Midbrain (tissue), 1 donor: ENCODE data around the gene ANXA4.
"Not testable (repeated sequence)": the region's sequence is repeated elsewhere in the genome, so short reads cannot be mapped to it uniquely, and the experiment has no call there.

Experiments used
- DNase-seq: peaks from one replicate; lab custom pipeline; 2025; lab: John Stamatoyannopoulos, UW

Gene ANXA4

GRCh38 chr2:69754633-69755032 lies 12.7 kb downstream of the ANXA4 start:
- DNase-seq: no peak

GRCh38 chr2:69755862-69756467 lies 14.0 kb downstream of the ANXA4 start:
- DNase-seq: no peak

DNA sequence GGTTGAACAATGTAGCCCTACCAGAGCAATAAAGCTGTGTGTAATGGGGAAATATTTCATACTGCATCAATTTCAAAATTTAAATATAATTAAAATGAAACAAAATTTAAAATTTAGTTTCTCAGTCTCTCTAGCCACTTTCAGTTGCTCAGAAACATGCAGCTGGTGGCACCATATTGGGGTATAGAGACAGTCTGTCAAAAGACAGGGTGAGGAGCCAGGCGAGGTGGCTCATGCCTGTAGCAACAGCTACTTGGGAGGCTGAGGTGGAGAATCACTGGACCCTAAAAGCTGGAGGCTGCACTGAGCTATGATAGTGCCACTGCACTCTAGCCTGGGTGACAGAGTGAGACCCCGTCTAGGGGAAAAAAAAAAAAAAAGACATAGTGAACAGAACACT lies 20.1 kb downstream of the ANXA4 start:
- no peak for DNase-seq

- peak; percentile 65 for DNase-seq
These were observed 20.9 kb downstream of the ANXA4 start for GRCh38 chr2:69762513-69763494.

DNA sequence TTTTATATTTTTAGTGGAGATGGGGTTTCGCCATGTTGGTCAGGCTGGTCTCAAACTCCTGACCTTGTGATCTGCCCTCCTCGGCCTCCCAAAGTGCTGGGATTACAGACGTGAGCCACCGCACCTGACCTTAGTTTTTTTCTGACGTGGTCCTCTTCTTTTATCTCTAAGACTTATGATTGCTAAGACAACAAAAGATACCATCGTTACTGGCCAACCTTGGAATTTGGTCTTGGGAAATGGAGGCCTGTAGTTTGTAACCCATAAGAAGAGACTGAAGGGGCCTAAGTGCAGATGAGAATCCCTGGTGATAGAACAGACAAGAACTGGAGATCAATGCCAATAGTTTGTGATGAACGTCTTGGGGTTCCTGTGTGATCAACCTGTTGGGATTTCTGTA lies 21.9 kb downstream of the ANXA4 start:
- DNase-seq: not testable (repeated sequence)

DNA sequence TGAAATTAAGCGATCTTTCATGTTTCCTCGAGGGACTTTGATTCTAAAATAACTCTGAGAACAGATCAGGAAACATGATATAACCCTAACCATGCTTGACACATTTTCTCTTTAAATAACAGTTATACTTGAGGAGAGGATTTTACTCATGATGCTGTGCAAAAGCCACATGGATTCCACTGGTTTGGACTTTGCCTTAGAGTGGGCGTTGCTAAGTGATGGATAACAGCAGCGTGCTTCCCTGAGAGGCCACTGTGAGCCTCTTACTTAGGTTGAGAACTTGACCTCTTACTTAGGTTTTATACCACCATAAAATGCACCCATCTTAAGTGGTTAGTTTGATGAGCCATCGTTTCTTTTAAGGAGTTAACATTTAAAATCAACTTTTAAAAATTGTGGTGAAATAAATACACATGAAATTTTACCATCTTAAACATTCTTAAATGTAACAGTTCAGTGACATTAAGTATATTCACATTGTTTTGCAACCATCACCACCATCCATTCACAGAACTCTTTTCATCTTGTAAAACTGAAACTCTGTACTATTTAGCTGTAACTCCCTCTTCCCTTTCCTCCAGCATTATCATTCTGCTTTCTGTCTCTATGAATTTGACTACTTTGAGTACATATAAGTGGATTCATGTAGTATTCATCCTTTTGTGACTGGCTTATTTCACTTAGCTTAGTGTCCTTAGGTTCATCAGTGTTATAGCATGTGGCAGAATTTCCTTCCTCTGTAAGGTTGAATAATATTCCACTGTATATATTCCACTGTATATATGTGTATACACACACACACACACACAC lies 22.6 kb downstream of the ANXA4 start:
- no peak for DNase-seq

DNA sequence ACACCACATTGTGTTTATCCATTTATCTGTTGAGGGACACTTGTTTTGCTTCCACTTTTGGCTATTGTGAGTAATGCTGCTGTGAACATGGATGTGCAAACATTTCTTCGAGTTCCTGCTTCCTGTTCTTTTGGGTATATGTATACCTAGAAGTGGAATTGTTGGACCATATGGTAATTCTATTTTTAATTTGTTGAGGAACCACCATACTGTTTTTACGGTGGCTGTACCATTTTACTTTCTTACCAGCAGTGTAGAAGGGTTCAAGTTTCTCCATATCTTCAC lies 23.1 kb downstream of the ANXA4 start:
- no peak for DNase-seq

- no peak for DNase-seq
These were observed 24.1 kb downstream of the ANXA4 start for GRCh38 chr2:69766014-69766413.

GRCh38 chr2:69767034-69767433 lies 25.1 kb downstream of the ANXA4 start:
- DNase-seq: no peak

GRCh38 chr2:69768235-69768634 lies 26.3 kb downstream of the ANXA4 start:
- DNase-seq: no peak

DNA sequence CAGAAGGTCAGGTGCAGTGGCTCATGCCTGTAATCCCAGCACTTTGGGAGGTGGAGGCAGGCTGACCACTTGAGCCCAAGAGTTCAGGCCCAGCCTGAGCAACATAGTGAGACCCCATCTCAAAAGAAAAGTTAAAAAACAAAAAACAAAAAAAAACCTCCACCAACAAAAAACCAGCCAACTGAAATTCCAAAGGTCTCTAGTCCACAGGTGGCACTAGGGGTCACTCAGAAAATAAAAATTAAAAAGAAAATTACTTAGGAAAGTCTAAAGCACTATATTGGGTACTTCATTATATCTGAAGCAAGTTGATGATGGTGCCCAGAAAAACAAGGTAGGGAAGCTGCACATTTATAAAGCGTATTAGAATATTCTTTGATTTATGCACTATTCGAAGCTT lies 26.9 kb downstream of the ANXA4 start:
- no peak for DNase-seq

- DNase-seq: no peak
These were observed 27.3 kb downstream of the ANXA4 start for GRCh38 chr2:69769272-69769671.

DNA sequence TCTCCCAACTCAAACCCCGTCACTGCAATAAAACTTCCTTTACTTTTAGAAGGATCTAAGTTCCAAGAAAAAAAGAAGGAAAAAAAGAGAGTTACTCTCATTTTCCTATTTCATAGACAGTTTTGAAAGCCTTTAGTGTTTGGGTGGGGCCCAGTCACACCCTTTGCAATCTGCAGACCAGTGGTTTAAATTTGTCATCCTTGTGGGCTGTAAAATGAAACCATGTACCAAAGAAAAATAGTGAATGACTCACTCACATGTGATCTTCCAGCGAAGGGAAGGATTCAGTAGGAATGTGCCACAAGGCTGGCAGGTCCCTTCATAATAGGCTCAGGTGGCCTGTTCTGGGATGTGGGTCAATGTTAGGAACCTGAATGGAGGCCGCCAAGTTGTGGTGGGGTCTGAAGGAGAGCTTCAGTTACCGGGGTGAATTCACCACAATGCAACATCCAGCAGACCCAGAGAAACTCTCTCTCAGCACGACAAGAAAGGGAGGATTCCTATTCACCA lies 28.3 kb downstream of the ANXA4 start:
- DNase-seq: no peak

DNA sequence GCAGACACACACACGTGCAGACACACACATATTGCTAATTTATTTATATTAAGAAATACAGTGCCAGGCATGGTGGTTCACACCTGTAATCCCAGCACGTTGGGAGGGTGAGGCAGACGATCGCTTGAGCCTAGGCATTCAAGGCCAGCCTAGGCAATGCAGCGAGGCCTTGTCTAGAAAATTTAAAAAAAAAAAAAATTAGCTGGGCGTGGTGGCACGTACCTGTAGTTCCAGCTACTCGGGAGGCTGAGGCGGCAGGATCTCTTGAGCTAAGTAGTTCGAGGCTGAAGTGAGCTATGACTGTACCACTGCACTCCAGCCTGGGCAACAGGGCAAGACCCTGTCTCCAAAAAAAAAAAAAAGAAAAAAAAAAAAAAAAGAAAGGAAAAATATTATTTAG lies 28.8 kb downstream of the ANXA4 start:
- no peak for DNase-seq

DNA sequence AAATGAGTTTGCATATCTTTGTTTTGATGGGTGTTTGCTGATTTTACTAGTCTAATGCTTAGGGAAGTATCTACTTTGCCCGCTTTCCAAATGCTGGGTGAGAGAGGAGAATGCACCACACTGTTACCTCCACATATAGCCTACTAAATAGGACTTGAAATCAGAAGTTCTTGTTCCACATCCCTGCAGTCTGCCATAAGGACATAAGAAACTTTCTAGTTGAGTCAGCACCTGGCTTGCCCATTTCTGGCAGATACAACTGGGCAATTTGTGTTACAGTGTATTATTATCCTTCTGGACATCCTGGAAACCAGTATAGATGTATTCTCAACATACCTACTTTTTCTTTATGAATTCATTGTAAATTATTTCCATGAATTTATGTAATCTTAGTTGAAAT lies 29.5 kb downstream of the ANXA4 start:
- no peak for DNase-seq

DNA sequence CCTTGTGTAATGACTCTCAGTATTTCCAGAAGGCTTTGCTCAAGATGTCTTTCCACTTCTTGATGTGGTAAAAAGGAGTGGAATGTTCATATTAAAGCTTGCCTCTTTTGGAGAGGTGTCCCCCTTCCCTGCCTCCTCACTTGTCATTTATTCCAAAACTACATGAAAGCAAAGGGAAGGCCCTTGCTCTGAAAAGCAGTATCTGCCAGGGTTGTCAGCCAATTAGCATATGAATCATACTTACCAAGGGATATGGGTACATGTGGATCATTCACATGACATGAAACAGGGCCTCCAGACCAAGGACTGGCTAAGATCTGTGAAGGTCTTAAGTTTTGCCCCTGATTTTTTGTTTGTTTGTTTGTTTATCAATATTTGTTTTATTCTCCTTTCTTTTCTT lies 31.3 kb downstream of the ANXA4 start:
- DNase-seq: no peak

DNA sequence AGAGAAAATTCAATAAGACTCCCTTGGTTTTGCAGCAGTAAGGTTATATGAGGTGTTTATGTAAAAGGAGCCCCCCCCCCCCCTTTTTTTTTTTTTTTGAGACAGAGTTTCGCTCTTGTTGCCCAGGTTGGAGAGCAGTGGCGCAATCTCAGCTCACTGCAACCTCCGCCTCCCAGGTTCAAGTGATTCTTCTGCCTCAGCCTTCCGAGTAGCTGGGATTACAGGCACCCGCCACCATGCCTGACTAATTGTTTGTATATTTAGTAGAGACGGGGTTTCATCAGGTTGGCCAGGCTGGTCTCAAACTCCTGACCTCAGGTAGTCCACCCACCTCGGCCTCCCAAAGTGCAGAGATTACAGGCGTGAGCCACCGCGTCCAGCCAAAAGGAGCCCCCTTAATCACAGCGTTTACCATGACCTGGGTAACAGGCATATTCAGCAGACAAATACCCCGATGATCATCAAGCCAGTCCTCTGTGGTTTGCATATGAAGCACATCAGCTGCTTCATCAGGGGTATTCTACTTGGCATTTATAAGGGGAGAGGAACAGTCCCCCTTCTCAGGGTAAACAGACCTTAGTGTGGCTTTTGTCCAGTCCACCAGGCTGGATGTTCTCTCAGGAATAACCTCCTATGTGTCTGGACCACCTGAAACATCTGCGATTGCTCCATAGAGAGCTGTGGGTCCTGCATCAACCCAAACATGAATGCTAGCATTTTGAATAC lies 32.5 kb downstream of the ANXA4 start:
- not testable (repeated sequence) for DNase-seq

GRCh38 chr2:69774984-69775982 lies 33.3 kb downstream of the ANXA4 start:
- DNase-seq: no peak

GRCh38 chr2:69776886-69777785 lies 35.2 kb downstream of the ANXA4 start:
- no peak for DNase-seq

DNA sequence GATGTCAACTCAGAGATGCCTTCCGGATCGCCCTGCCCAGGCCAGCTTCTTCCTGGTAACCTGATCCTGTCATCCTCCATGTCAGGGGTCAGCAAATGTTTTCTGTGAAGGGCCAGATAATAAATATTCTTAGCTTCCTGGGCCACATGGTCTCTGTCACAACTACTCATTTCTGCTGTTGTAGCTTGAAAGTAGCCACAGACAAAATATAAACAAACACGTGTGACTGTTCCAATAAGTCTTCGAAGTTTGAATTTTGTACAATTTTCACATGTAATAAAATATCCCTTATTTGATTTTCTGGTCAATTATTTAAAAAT lies 35.8 kb downstream of the ANXA4 start:
- DNase-seq: no peak
